GM13977 (cell line): ENCODE measurements around the gene NKAIN2.
"Not testable (repeated sequence)": the region's sequence is repeated elsewhere in the genome, so short reads cannot be mapped to it uniquely, and the experiment has no call there.

Source experiments
- DNase-seq: peaks from one replicate; pipeline ENCODE4 v3.0.0; 2012; ENCODE audit warnings: low spot score
- CTCF ChIP-seq: IDR thresholded peaks from 2 replicates; pipeline ENCODE4 v1.5.1; 2012; ENCODE audit warnings: mild to moderate bottlenecking, control low read depth; ENCODE audit not compliant: insufficient read depth; ENCODE audit errors: extremely low read depth, missing control alignments
- in situ Hi-C: fragments of 300-500 bp; cut with MboI; formaldehyde crosslinking; loops from one replicate; pipeline ENCODE4 v1.12.0; 2022; ENCODE audit warnings: low sequenced_read_pairs, low pct_unique_long_range_greater_than_20kb, mixed read lengths, inconsistent platforms; ENCODE audit not compliant: unreplicated experiment

Gene NKAIN2

DNA sequence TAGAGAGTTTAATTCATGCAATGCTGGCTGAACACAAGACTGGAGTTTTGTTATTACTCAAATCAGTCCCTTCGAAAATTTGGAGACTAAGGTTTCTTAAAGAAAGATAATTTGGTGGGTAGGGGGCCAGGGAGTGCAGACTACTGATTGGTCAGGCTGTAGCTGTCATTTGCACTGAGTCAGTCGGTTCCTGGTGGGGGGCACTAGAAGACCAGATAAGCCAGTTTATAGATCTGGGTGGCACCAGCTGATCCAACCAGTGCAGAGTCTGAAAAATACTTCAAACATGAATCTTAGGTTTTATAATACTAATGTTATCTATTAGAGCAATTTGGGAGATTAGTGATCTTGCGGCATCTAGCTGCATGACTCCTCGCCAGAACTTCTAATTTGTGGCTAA is 530.7 kb downstream of the NKAIN2 start:
- no peak for DNase-seq
- TF ChIP-seq CTCF: no peak
- in situ Hi-C loops: no loop called here

DNA sequence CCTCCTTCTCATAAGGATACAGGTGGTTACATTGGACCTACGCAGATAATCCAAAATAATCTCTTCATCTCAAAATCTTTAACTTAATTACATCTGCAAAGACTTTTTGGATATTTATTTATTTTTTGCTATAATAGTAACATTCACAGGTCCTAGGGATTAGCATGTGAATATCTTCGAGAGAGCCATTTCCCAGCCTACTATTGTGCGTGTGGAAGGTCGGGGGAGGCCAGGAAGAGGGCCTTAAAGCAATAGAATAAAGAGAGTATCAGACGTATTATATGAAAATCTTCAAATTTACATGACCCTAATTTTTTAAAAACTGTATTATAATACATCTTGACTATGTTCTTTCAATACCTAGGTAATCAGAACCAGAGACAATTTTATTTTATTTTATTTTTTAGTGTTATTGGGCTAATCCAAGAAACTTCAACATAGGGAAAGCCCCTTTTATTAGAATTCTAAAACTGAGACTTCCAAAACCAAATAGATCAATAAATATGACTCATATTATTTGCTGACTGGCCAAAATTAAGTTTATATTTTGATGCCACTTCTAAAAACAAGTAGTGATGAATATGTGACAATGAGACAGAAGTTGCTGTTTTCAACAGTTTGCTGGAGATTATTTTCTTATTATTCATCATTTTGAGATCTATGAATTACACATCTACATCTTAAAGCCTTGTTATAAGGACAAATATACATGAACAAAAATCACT is 536.1 kb downstream of the NKAIN2 start:
- in situ Hi-C loops: no loop called here
- no peak for TF ChIP-seq CTCF
- DNase-seq: no peak

- in situ Hi-C loops, DNase-seq: not testable (repeated sequence)
Observed at GRCh38 chr6:124348339-124348738, 544.7 kb downstream of the NKAIN2 start.

GRCh38 chr6:124355146-124355545 is 551.5 kb downstream of the NKAIN2 start:
- DNase-seq: no peak
- no peak for TF ChIP-seq CTCF
- in situ Hi-C loops: no loop called here

DNA sequence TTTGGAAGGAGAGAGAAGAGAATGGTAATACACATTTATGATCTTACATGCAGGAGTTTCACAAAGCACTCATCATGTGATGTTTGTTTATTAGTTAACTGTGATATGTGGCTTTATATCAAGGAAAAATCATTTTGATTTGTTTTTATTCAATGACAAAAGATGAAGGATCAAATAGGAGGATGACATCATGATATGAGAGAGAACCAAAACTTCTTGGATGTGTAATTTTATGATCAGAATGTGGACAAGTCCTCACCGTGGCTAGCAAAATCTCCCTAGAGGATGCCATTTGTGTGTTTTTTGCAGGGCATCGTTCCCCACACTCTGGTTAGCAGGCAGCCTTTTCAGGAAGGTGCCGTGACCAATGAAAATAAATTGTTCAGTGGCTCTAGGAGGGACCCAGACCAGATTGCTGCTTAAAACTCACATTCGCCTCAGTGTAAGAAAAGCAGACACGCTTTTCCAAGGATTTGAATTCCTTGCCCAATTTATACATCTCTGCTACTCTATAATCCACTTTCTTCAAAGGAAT is 552.7 kb downstream of the NKAIN2 start:
- TF ChIP-seq CTCF: no peak
- in situ Hi-C loops: no loop called here
- no peak for DNase-seq

- in situ Hi-C loops: no loop called here
- no peak for DNase-seq
Observed at GRCh38 chr6:124356811-124357210, 553.1 kb downstream of the NKAIN2 start.

More at GRCh38 chr6:124356811-124357210, 553.1 kb downstream of the NKAIN2 start:
- TF ChIP-seq CTCF: no peak
